Skeletal muscle satellite cell (primary cell): ENCODE measurements around the gene TCIRG1.

Experiments used
- H3K27me3 ChIP-seq: 2 replicates; pipeline ENCODE4 v1.7.0; 2013; ENCODE audit warnings: low read length; ENCODE audit not compliant: control insufficient read depth, insufficient read depth
- H3K36me3 ChIP-seq: 2 replicates; pipeline ENCODE4 v1.7.0; 2013; ENCODE audit warnings: mild to moderate bottlenecking, control low read depth, low read length; ENCODE audit not compliant: insufficient read depth
- H3K4me1 ChIP-seq: 2 replicates; pipeline ENCODE4 v1.7.0; 2013; ENCODE audit warnings: low read length; ENCODE audit not compliant: control insufficient read depth, insufficient read depth
- H3K4me2 ChIP-seq: 2 replicates; pipeline ENCODE4 v1.7.0; 2013; ENCODE audit warnings: mild to moderate bottlenecking, low read length
- H3K4me3 ChIP-seq: 2 replicates; pipeline ENCODE4 v1.7.0; 2013; ENCODE audit warnings: low read length
- H3K9ac ChIP-seq: 2 replicates; pipeline ENCODE4 v1.7.0; 2013; ENCODE audit warnings: mild to moderate bottlenecking, low read depth, low read length, moderate library complexity
- H3K9me3 ChIP-seq: replicated peaks from 2 replicates; pipeline ENCODE4 v1.7.0; 2013; ENCODE audit warnings: mild to moderate bottlenecking, control low read depth, low read length

TCIRG1 gene

DNA sequence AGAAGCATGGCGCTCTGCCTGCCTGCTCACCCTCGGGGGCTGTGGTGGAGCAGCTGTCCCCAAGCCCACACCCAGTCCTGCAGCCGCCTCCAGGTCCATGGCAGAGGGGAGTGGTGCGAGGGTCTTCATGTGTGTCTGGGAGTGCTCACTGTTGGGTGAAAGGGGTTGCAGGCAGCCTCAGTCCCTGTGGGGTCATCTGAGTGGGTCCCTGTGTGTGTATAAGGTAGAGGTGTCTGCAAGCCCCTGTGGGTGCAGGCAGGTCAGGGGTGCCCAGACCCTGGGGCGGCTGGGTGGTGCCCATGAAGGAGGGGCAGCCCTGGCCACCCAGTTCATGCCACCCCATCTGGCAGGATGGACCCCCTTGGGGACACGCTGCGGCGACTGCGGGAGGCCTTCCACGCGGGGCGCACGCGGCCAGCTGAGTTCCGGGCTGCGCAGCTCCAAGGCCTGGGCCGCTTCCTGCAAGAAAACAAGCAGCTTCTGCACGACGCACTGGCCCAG is 23.8 kb upstream of the TCIRG1 start:
- Histone ChIP-seq H3K27me3 (no peaks in the 10 kb centered on the region), H3K36me3 (peaks cover 6% of the 10 kb centered on the region), H3K4me1 (peaks cover 61% of the 10 kb centered on the region), H3K4me2 (peak overlapping the region; percentile 80), H3K4me3 (peak overlapping the region; percentile 55), H3K9me3 (no peaks in the 10 kb centered on the region), H3K9ac (peak overlapping the region; percentile 86)

DNA sequence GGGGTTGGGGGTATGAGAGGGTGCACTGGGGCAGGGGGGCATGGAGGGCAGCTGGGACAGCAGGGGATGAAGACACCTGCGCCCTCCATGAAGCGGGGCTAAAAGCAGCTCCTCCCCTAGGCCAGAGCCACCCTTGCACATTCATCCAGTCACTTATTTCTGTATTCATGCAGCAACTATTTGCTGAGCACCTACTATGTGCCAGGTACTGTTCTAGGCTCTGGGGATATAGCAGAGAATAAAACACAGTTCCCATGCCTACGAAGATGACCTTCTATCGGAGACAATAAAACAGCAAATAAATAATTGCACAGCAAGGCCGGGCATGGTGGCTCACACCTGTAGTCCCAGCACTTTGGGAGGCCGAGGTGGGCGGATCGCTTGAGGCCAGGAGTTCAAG is 23.4 kb upstream of the TCIRG1 start:
- H3K4me1 ChIP-seq, result peaks cover 66% of the 10 kb centered on the region
- no peak overlapping the region for H3K4me2 ChIP-seq
- H3K9me3 ChIP-seq, result no peaks in the 10 kb centered on the region
- peaks cover 6% of the 10 kb centered on the region for H3K36me3 ChIP-seq
- H3K4me3 ChIP-seq, result no peak overlapping the region
- H3K9ac ChIP-seq, result no peak overlapping the region
- no peaks in the 10 kb centered on the region for H3K27me3 ChIP-seq

DNA sequence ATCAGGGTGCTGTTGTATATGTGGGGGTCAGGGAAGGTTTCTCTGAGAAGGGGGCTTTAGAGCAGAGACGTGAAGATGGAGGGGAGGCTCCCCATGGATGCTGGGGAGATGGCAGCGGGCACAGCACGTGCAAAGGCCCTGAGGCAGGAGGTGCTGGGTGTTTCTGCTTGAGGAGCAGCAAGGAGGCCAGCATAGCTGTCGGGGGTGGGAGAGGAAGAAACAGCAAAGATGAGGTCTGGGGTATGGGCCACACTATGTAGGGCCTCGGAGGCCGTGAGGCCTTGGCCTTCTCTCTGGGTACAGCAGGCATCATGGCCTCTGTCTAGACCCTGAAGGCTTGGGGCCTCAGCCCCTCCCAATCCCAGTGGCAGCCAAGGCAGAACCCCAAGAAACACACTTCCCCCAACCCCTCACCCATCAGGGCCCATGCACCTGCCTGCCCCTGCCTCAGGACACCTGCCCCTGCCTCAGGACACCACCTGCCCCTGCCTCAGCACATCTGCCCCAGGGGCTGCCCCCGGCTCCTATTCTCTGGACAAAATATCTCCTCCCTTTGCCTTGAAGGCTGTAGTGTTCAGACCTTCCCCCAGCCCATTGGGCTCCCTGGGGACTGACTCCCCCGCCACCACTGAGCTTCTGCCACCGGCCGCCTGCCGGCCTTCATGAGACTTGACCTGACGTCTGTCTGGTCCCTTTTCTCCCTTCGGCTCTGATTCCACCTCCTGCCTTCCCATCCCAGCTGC is 22.5 kb upstream of the TCIRG1 start:
- Histone ChIP-seq H3K36me3 (peaks cover 6% of the 10 kb centered on the region), H3K9me3 (no peaks in the 10 kb centered on the region), H3K4me3 (no peak overlapping the region), H3K4me2 (no peak overlapping the region), H3K9ac (no peak overlapping the region), H3K27me3 (no peaks in the 10 kb centered on the region), H3K4me1 (peaks cover 68% of the 10 kb centered on the region)

DNA sequence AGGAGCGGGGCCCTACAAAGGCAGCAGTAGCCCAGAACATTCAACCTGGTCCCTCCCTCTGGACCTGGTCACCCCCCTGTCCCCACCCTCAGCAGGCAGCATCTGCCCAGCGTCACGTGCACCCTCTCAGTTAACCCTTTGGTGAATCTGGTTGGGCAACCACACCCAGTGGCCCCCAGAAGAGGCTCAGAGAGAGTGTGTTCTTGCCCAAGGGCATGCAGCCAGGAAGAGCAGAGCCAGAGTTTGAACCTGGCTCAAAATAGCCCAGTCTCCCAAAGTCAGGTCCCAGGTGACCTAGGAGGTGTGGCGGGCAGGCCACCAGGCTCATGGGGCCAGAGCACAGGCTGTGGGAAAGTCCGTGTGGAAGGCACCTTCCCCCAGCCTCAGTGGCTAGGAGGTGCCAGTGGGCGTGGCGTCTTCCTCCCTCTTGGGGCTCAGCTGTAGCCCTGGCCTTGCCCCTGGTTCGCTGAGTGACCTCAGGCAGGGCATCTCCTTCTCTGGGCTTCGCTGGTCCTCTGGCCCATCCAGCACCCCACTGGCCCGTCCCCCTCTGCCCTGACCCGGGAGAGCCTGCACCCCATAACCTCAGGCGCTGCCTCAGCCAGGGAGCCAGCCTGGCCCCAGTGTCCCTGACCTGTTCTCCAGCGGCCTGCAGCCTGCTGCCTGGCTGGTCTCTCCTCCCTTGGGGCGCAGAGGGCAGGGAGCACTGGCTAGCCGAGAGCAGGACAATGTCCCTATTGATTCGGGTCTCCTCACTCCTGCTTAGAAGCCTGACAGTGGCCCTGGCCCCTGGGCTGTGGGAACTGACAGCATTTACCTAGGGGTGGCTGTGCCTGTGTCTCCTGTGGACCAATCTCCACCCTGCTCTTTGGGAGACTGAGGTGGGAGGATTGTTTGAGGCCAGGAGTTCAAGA is 21.7 kb upstream of the TCIRG1 start:
- Histone ChIP-seq H3K4me1 (peaks cover 59% of the 10 kb centered on the region), H3K36me3 (peaks cover 10% of the 10 kb centered on the region), H3K9me3 (no peaks in the 10 kb centered on the region)

DNA sequence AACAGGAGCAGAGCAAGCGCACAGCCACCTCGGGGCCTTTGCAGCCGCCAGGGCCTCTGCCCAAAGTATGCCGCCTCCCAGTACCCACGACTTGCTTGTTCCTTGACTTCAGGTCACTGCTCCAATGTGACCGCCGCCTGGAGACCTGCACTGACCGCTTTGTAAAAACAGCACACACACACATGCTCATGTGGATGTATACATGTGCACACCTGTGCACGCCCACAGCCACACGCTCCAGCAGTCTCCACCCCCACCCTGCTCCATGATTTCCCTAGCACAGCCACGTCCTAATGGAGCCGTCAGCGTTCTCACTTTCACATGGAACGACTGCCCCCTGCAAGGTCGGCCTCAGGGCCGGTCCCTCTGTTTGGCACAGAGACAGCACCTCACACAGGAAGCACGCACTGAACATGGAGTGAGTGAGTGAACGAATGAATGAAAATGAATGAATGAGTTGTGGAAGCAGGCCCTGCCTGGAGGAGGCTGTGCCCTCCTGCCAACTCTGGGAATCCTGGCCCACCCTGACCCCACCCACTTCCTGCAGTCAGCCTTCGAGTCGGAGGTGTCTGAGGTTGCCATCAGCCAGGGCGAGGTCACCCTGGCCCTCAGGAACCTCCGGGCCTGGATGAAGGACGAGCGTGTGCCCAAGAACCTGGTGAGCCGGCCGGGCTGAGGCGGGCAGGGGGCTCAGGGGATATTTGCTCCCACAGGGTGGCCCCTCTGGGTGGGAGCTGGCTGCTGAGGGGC is 20.7 kb upstream of the TCIRG1 start:
- Histone ChIP-seq H3K4me3 (no peak overlapping the region), H3K27me3 (no peaks in the 10 kb centered on the region), H3K4me2 (no peak overlapping the region), H3K4me1 (peaks cover 50% of the 10 kb centered on the region), H3K9me3 (no peaks in the 10 kb centered on the region), H3K36me3 (peaks cover 10% of the 10 kb centered on the region), H3K9ac (no peak overlapping the region)

More for the DNA sequence above, 21.7 kb upstream of the TCIRG1 start:
- Histone ChIP-seq H3K9ac (no peak overlapping the region), H3K4me3 (no peak overlapping the region), H3K4me2 (no peak overlapping the region), H3K27me3 (no peaks in the 10 kb centered on the region)

DNA sequence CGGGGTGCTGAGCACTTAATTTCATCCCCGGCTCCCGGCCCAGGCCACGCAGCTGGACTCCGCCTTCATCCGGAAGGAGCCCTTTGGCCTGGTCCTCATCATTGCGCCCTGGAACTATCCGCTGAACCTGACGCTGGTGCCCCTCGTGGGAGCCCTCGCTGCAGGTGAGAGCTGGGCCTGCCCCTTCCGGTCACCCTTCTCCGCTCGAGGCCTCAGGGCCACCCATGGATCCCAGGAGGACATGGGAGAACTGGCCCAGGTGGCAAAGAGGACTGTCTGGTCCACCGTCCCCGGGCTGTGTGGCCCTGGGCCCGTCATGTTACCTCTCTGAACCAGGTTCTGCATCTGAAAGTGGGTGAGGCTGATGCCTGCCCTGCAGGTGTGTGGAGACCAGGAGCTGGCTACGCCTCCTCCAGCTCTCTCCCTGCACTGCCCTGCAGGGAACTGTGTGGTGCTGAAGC is 20.1 kb upstream of the TCIRG1 start:
- Histone ChIP-seq H3K36me3 (peaks cover 7% of the 10 kb centered on the region), H3K4me2 (no peak overlapping the region), H3K9ac (no peak overlapping the region), H3K9me3 (no peaks in the 10 kb centered on the region), H3K4me3 (no peak overlapping the region), H3K27me3 (no peaks in the 10 kb centered on the region), H3K4me1 (peaks cover 45% of the 10 kb centered on the region)

DNA sequence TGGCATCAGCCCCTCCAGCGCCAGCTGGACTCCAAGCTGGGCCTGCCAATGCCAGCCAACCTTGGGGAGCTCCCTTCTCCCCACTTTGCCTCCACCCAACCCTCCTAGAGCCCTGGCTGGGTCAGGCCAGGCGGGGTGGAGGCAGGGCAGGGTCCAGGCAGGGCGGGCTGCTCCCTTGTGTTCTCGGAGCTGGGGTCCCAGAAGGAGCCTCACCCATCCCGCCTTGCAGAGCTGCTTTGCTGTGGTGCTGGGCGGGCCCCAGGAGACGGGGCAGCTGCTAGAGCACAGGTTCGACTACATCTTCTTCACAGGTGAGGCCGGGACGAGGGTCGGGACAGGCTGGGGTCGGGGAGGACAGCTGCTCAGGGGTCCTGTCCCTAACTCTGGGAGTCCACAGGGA is 19.3 kb upstream of the TCIRG1 start:
- H3K4me1 ChIP-seq, result peaks cover 38% of the 10 kb centered on the region
- no peaks in the 10 kb centered on the region for H3K9me3 ChIP-seq
- no peak overlapping the region for H3K4me2 ChIP-seq
- H3K4me3 ChIP-seq, result no peak overlapping the region
- H3K36me3 ChIP-seq, result peaks cover 10% of the 10 kb centered on the region
- H3K9ac ChIP-seq, result no peak overlapping the region
- H3K27me3 ChIP-seq, result no peaks in the 10 kb centered on the region

DNA sequence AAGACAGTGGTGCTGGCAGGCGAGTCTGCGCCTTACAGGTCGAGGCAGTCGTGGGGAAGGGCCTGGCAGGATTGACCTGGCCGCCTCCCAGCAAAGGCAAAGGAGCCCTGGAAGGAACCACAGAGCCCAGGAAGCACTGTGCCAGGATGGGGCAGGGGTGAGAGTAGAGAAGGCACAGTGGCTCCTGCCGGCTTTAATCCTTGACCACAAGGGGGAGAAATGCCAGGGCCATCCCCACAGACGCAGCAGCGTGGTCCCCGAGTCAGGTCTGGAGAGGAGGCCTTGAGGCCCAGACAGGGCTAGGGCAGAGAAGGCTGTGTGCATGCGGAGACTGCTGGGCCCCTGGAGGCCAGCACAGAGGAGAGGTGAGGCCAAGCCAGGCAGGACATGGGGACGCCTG is 18.2 kb upstream of the TCIRG1 start:
- H3K9ac ChIP-seq, result peak overlapping the region; percentile 5
- no peaks in the 10 kb centered on the region for H3K27me3 ChIP-seq
- peaks cover 28% of the 10 kb centered on the region for H3K4me1 ChIP-seq
- H3K4me2 ChIP-seq, result no peak overlapping the region
- no peaks in the 10 kb centered on the region for H3K9me3 ChIP-seq
- H3K4me3 ChIP-seq, result no peak overlapping the region
- peaks cover 21% of the 10 kb centered on the region for H3K36me3 ChIP-seq

DNA sequence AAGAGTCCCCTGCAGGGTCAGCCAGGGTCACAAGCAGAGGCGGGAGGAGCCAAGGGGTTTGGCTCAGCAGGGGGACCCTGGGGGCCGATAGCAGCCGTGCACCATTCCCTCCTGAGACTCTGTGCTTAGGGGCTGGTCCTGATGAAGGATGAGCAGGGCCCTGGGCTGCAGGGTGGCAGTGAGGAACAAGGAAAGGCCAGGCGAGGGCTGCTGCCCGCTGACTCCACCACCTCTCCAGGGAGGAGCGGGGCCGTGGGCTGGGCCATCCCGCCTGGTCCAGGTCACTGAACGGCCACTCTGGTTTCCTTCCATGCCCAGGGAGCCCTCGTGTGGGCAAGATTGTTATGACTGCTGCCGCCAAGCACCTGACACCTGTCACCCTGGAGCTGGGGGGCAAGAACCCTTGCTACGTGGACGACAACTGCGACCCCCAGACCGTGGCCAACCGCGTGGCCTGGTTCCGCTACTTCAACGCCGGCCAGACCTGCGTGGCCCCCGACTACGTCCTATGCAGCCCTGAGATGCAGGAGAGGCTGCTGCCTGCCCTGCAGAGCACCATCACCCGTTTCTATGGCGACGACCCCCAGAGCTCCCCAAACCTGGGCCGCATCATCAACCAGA is 17.5 kb upstream of the TCIRG1 start:
- H3K9ac ChIP-seq, result no peak overlapping the region
- H3K4me1 ChIP-seq, result peaks cover 26% of the 10 kb centered on the region
- no peak overlapping the region for H3K4me2 ChIP-seq
- peaks cover 24% of the 10 kb centered on the region for H3K36me3 ChIP-seq
- H3K9me3 ChIP-seq, result no peaks in the 10 kb centered on the region
- no peak overlapping the region for H3K4me3 ChIP-seq
- H3K27me3 ChIP-seq, result no peaks in the 10 kb centered on the region

DNA sequence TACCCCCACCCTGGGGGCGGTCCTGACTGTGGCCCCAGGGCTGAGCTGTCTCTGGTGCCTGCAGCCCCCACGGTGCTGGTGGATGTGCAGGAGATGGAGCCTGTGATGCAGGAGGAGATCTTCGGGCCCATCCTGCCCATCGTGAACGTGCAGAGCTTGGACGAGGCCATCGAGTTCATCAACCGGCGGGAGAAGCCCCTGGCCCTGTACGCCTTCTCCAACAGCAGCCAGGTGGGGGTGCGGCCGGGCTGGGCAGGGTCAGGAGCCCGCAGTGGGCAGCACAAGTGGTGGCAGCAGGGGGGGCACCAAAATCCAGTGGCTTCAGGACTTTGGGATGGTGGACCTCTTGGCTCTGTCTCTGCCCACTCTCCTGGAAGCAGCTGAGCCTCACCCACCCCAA is 16.3 kb upstream of the TCIRG1 start:
- H3K4me1 ChIP-seq, result peaks cover 26% of the 10 kb centered on the region
- no peaks in the 10 kb centered on the region for H3K27me3 ChIP-seq
- H3K9ac ChIP-seq, result no peak overlapping the region
- H3K4me3 ChIP-seq, result no peak overlapping the region
- peaks cover 30% of the 10 kb centered on the region for H3K36me3 ChIP-seq
- no peak overlapping the region for H3K4me2 ChIP-seq
- no peaks in the 10 kb centered on the region for H3K9me3 ChIP-seq

DNA sequence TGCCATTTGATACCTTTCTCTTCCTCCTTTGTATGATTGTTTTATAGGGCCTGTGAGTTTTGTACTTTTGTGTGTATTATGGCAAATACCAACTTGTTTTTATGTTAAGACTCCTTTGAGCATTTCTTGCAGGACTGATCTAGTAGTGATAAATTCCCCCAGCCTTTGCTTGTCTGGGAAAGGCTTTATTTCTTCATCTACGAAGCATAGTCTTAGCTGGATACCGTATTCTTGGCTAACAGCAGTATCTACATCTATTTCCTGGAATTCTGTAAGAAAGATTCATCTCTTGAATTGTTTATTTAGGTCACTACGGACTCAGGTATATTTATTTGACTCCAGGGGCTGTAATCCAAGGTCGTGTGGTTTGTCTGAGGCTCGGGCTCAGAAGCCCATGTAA is 14.3 kb upstream of the TCIRG1 start:
- H3K4me2 ChIP-seq, result no peak overlapping the region
- no peak overlapping the region for H3K9ac ChIP-seq
- H3K4me3 ChIP-seq, result no peak overlapping the region
- no peaks in the 10 kb centered on the region for H3K27me3 ChIP-seq
- H3K36me3 ChIP-seq, result peaks cover 30% of the 10 kb centered on the region
- H3K4me1 ChIP-seq, result peaks cover 45% of the 10 kb centered on the region
- H3K9me3 ChIP-seq, result no peaks in the 10 kb centered on the region
